K562 (cell line): ENCODE data around the gene SAP30BP. TPM values are rescaled to one million over a fixed set of nuclear protein-coding genes. Genes with fewer than 3 reads are reported as not detected.

Experiments used
- BCOR ChIP-seq: fragments of 450-650 bp; IDR thresholded peaks from 2 replicates; pipeline ENCODE4 v1.6.1; 2016
- ERF ChIP-seq: fragments of 450-650 bp; formaldehyde crosslinking; IDR thresholded peaks from 2 replicates; pipeline ENCODE4 v1.4.0; 2020; ENCODE audit warnings: mild to moderate bottlenecking, mixed read lengths
- FOXA1 ChIP-seq: fragments of 450-650 bp; IDR thresholded peaks from 2 replicates; pipeline ENCODE4 v1.6.1; 2016; ENCODE audit warnings: mild to moderate bottlenecking, borderline replicate concordance
- HLTF ChIP-seq: fragments of 450-650 bp; IDR thresholded peaks from 2 replicates; pipeline ENCODE4 v1.6.1; 2016
- HNRNPUL1 ChIP-seq: fragments of 200-400 bp; formaldehyde crosslinking; IDR thresholded peaks from 2 replicates; pipeline ENCODE4 v1.6.1; 2017; ENCODE audit warnings: low read length
- KDM5B ChIP-seq: fragments of 200-600 bp; sonication (generic); IDR thresholded peaks from 2 replicates; pipeline ENCODE4 v1.6.1; 2012; ENCODE audit warnings: low read depth, mild to moderate bottlenecking, moderate library complexity, low read length, control low read depth, inconsistent platforms; ENCODE audit not compliant: insufficient replicate concordance
- MAFK ChIP-seq: IDR thresholded peaks from 2 replicates; pipeline ENCODE4 v1.6.1; 2011; ENCODE audit warnings: low read length, improper control_type of control experiment
- POLR2H ChIP-seq: IDR thresholded peaks from 2 replicates; pipeline ENCODE4 v1.6.1; 2016; ENCODE audit warnings: missing genetic modification characterization, low read depth, mild to moderate bottlenecking, control low read depth, missing compliant biosample characterization, moderate library complexity
- PTRF ChIP-seq: fragments of 450-650 bp; IDR thresholded peaks from 2 replicates; pipeline ENCODE4 v1.6.1; 2016; ENCODE audit warnings: mild to moderate bottlenecking, missing genetic modification characterization, missing compliant biosample characterization
- RAD51 ChIP-seq: fragments of 450-650 bp; IDR thresholded peaks from 2 replicates; pipeline ENCODE4 v1.7.1; 2016; ENCODE audit warnings: low read depth, mild to moderate bottlenecking, borderline replicate concordance
- SMAD3 ChIP-seq: fragments of 450-650 bp; formaldehyde crosslinking; conservative IDR thresholded peaks from 2 replicates; pipeline ENCODE4 v1.4.0; 2020; ENCODE audit warnings: mild to moderate bottlenecking
- SMARCB1 ChIP-seq: IDR thresholded peaks from 2 replicates; pipeline ENCODE4 v1.6.1; 2011; ENCODE audit warnings: improper control_type of control experiment, low read depth; ENCODE audit not compliant: insufficient read length
- SRSF9 ChIP-seq: fragments of 200-400 bp; formaldehyde crosslinking; IDR thresholded peaks from 2 replicates; pipeline ENCODE4 v1.6.1; 2017; ENCODE audit warnings: low read depth, low read length, borderline replicate concordance
- TAL1 ChIP-seq: fragments of 450-650 bp; IDR thresholded peaks from 2 replicates; pipeline ENCODE4 v1.6.1; 2016; ENCODE audit warnings: mild to moderate bottlenecking
- ZC3H11A ChIP-seq: IDR thresholded peaks from 2 replicates; pipeline ENCODE4 v1.6.1; 2012; ENCODE audit warnings: low read depth, low read length, improper control_type of control experiment
- ZFP30 ChIP-seq: fragments of 250-450 bp; sonication (Bioruptor Pico); IDR thresholded peaks from 2 replicates; pipeline ENCODE4 v1.8.0; 2022; ENCODE audit warnings: moderate library complexity, mild to moderate bottlenecking, inconsistent platforms, borderline replicate concordance
- ZNF239 ChIP-seq: fragments of 250-450 bp; sonication (Bioruptor Pico); IDR thresholded peaks from 2 replicates; pipeline ENCODE4 v1.4.0; 2020; ENCODE audit warnings: mild to moderate bottlenecking
- ZNF316 ChIP-seq: fragments of 450-650 bp; IDR thresholded peaks from 2 replicates; pipeline ENCODE4 v1.6.1; 2016
- polyA plus RNA-seq, 8 experiments: library from polyadenylated mRNA; depleted of rRNA in 4 of 8; stranded (reverse) in 5 of 8; unstranded in 3 of 8; fragments of >200 nt; fragmentation: Nextera tagmentation in 2 of 8; fragmentation: Illumina TruSeq in 1 of 8; extraction: Ambion mirVana in 2 of 8; extraction: Trizol in 1 of 8; gene quantifications; 2 replicates each; pipeline versions ENCODE4 v1.2.1 to v1.2.3, GENCODE V29; 2011 to 2014; ENCODE audit warnings: inconsistent platforms in 1 of 8, missing spikeins in 1 of 8
- total RNA-seq, 7 experiments: library from RNA; depleted of rRNA in 6 of 7; stranded (reverse); fragments of >200 nt in 6 of 7; fragmentation: Illumina TruSeq in 2 of 7; extraction: Trizol in 2 of 7; gene quantifications; 2 replicates each; pipeline versions ENCODE4 v1.2.1 to v1.2.3, GENCODE V29; 2011 to 2021; ENCODE audit warnings: low replicate concordance in 1 of 7
- TF ChIP-seq, protein P1 (sequence below): fragments of 250-450 bp; sonication (Bioruptor Pico); IDR thresholded peaks from 2 replicates; pipeline ENCODE4 v1.5.0; 2022; ENCODE audit warnings: mild to moderate bottlenecking
- TF ChIP-seq, protein P2 (sequence below): sonication (generic); formaldehyde crosslinking; IDR thresholded peaks from 2 replicates; pipeline ENCODE4 v1.8.0; 2022; ENCODE audit warnings: missing genetic modification reagents, mild to moderate bottlenecking, moderate library complexity, borderline replicate concordance
- TF ChIP-seq, protein P3 (sequence below): fragments of 200-800 bp; sonication (Bioruptor generic); IDR thresholded peaks from 2 replicates; pipeline ENCODE4 v1.6.1; 2017; ENCODE audit warnings: missing genetic modification characterization, missing compliant biosample characterization
- TF ChIP-seq, protein P4 (sequence below): fragments of 250-450 bp; sonication (Bioruptor Pico); IDR thresholded peaks from 2 replicates; pipeline ENCODE4 v1.8.0; 2022; ENCODE audit warnings: moderate library complexity, mild to moderate bottlenecking, inconsistent platforms
- TF ChIP-seq, protein P5 (sequence below): fragments of 450-650 bp; formaldehyde crosslinking; IDR thresholded peaks from 2 replicates; pipeline ENCODE4 v1.4.0; 2022; ENCODE audit warnings: missing genetic modification characterization

The SAP30BP gene
- total and polyA plus RNA-seq, 9 of the 15 experiments (the other 6 are each of a cell fraction or from before 2014, with no cell fraction given): 45.3 to 154 (median 71.7) TPM

DNA sequence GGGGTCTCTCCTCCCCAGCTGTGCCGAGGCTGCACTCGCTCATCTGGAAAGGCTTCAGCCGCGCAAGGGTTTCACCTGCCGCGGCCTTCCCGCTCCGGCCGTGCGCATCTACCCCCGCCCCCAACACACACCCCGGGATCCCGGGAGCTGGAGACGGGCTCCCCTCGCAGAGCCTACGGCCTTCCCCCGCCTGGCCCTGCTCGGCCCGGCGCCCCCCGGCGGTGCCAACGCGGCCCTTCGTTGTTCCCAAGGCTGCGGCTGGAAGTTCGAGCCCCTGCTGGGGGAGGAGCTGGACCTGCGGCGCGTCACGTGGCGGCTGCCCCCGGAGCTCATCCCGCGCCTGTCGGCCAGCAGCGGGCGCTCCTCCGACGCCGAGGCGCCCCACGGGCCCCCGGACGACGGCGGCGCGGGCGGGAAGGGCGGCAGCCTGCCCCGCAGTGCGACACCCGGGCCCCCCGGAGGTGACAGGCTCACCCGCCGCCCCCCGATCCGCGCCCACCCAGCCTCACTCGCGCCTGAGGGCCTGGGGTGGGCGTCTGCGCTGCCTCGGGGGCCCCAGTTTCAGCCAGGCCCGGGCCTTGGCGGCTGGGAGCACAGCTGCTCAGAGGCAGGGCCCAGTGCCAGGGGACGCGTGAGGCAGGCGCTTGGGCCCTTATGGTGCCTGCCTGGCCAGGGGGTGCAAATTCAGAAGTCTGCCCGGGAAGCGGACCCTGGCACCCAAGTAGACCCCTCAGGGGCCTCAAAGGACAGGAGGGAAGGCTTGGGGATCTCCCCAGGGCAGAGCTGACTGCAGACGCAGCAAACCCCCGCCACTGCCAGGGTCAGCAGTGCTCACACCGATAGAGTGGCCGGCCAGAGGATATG lies 86.6 kb downstream of the SAP30BP start (continued):
- TF ChIP-seq BCOR (no peak), ZFP30 (CRISPR knock-in tag) (no peak), SMARCB1 (no peak), HLTF (no peak), POLR2H (tag) (no peak), HNRNPUL1 (no peak), RAD51 (peak; percentile 88), MAFK (no peak), ZC3H11A (no peak), SRSF9 (no peak), ZNF239 (CRISPR knock-in tag) (no peak), SMAD3 (CRISPR knock-in tag) (no peak), ZNF316 (no peak), KDM5B (peak; percentile 50), TAL1 (no peak), FOXA1 (no peak), ERF (CRISPR knock-in tag) (no peak), PTRF (tag) (no peak)
- TF ChIP-seq, protein P1, sequence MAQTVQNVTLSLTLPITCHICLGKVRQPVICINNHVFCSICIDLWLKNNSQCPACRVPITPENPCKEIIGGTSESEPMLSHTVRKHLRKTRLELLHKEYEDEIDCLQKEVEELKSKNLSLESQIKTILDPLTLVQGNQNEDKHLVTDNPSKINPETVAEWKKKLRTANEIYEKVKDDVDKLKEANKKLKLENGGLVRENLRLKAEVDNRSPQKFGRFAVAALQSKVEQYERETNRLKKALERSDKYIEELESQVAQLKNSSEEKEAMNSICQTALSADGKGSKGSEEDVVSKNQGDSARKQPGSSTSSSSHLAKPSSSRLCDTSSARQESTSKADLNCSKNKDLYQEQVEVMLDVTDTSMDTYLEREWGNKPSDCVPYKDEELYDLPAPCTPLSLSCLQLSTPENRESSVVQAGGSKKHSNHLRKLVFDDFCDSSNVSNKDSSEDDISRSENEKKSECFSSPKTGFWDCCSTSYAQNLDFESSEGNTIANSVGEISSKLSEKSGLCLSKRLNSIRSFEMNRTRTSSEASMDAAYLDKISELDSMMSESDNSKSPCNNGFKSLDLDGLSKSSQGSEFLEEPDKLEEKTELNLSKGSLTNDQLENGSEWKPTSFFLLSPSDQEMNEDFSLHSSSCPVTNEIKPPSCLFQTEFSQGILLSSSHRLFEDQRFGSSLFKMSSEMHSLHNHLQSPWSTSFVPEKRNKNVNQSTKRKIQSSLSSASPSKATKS: no peak
- TF ChIP-seq, protein P2, sequence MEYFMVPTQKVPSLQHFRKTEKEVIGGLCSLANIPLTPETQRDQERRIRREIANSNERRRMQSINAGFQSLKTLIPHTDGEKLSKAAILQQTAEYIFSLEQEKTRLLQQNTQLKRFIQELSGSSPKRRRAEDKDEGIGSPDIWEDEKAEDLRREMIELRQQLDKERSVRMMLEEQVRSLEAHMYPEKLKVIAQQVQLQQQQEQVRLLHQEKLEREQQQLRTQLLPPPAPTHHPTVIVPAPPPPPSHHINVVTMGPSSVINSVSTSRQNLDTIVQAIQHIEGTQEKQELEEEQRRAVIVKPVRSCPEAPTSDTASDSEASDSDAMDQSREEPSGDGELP (CRISPR knock-in tag): peak; percentile 66
- TF ChIP-seq, protein P3, sequence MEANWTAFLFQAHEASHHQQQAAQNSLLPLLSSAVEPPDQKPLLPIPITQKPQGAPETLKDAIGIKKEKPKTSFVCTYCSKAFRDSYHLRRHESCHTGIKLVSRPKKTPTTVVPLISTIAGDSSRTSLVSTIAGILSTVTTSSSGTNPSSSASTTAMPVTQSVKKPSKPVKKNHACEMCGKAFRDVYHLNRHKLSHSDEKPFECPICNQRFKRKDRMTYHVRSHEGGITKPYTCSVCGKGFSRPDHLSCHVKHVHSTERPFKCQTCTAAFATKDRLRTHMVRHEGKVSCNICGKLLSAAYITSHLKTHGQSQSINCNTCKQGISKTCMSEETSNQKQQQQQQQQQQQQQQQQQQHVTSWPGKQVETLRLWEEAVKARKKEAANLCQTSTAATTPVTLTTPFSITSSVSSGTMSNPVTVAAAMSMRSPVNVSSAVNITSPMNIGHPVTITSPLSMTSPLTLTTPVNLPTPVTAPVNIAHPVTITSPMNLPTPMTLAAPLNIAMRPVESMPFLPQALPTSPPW: peak; percentile 74
- TF ChIP-seq, protein P4, sequence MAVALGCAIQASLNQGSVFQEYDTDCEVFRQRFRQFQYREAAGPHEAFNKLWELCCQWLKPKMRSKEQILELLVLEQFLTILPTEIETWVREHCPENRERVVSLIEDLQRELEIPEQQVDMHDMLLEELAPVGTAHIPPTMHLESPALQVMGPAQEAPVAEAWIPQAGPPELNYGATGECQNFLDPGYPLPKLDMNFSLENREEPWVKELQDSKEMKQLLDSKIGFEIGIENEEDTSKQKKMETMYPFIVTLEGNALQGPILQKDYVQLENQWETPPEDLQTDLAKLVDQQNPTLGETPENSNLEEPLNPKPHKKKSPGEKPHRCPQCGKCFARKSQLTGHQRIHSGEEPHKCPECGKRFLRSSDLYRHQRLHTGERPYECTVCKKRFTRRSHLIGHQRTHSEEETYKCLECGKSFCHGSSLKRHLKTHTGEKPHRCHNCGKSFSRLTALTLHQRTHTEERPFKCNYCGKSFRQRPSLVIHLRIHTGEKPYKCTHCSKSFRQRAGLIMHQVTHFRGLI (CRISPR knock-in tag): no peak
- TF ChIP-seq, protein P5, sequence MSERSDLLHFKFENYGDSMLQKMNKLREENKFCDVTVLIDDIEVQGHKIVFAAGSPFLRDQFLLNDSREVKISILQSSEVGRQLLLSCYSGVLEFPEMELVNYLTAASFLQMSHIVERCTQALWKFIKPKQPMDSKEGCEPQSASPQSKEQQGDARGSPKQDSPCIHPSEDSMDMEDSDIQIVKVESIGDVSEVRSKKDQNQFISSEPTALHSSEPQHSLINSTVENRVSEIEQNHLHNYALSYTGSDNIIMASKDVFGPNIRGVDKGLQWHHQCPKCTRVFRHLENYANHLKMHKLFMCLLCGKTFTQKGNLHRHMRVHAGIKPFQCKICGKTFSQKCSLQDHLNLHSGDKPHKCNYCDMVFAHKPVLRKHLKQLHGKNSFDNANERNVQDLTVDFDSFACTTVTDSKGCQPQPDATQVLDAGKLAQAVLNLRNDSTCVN (CRISPR knock-in tag): no peak
